Stimulated activated CD8-positive, alpha-beta memory T cell treated with anti-CD3 and anti-CD28 coated beads, Interleukin-12 subunit alpha, Interleukin-12 subunit beta, amount 100 ng/mL, for 24 hours (primary cell): ENCODE results near the gene CTCF.
"Not testable (repeated sequence)": the region's sequence is repeated elsewhere in the genome, so short reads cannot be mapped to it uniquely, and the experiment has no call there.

Experiments
- DNase-seq: peaks from one replicate; pipeline ENCODE4 v3.0.0-alpha.2; 2020; ENCODE audit errors: extremely low read depth

Gene CTCF

DNA sequence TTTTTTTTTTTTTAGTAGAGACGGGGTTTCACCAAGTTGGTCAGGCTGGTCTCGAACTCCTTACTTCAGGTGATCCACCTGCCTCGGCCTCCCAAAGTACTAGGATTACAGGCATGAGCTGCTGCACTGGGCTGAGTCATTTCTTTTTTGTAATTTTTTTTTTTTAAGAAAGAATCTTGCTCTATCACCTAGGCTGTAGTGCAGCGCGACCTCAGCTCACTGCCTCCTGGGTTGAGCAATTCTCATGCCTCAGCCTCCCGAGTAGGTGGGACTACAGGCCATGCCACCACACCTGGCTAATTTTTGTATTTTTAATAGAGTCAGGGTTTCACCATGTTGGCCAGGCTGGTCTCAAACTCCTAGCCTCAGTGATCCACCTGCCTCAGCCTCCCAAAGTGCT, 28.3 kb upstream of the CTCF start:
- not testable (repeated sequence) for DNase-seq

DNA sequence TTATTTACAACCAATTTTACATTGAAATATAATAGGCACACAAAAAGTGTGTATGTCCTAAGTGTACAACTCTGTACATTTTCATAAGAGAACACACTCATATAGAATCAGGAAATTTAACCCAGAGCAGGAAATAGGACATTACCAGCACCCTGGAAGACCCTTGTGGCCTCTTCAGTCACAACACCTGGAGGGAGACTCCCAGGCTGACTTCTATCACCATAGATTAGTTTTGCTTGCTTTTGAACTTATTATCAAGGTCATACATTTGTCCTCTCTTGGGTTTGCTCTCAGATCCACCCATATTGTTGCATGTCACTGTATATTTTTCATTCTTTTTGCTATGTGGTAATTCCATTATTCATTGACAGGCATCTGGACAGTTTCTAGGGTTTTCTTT, 27.9 kb upstream of the CTCF start:
- DNase-seq: no peak

DNA sequence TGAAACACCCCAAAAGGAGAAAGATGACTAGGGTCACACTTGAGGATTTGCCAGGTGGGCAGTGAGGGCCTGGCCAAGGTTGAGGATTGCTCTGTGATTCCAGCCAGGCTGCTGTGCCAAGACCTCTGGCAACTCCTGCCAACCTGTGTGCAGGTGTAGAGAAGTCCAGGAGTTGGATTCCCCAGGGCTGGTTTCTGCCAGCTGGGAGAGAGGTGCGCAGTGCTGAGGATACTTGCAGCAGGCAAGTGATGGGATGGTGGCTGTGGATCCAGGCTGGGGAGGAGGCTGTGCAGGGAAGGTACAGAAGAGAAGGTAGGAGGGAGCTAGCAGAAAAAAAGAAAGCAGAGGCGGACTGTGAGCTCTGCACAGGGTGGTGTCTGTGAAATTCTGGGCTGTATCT, 27.1 kb upstream of the CTCF start:
- DNase-seq: no peak

DNA sequence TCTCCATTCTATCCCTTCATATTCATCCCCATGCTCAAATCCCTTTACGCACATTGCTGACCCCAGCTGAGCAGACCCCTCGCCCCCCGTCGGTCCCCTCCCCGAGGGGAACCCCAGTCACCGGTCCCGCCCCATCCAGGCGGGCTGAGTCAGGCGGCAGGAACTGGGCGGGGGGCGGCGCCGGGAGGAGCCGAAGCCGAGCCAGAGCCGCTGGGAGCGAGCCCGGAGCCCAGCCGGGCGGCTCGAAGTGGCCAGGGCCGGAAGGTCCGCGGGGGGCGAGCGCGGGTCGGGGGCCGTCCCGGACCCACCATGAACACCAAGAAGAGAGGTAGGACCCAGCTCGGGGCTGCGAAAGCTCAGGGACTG, 25.1 kb upstream of the CTCF start:
- DNase-seq: no peak

DNA sequence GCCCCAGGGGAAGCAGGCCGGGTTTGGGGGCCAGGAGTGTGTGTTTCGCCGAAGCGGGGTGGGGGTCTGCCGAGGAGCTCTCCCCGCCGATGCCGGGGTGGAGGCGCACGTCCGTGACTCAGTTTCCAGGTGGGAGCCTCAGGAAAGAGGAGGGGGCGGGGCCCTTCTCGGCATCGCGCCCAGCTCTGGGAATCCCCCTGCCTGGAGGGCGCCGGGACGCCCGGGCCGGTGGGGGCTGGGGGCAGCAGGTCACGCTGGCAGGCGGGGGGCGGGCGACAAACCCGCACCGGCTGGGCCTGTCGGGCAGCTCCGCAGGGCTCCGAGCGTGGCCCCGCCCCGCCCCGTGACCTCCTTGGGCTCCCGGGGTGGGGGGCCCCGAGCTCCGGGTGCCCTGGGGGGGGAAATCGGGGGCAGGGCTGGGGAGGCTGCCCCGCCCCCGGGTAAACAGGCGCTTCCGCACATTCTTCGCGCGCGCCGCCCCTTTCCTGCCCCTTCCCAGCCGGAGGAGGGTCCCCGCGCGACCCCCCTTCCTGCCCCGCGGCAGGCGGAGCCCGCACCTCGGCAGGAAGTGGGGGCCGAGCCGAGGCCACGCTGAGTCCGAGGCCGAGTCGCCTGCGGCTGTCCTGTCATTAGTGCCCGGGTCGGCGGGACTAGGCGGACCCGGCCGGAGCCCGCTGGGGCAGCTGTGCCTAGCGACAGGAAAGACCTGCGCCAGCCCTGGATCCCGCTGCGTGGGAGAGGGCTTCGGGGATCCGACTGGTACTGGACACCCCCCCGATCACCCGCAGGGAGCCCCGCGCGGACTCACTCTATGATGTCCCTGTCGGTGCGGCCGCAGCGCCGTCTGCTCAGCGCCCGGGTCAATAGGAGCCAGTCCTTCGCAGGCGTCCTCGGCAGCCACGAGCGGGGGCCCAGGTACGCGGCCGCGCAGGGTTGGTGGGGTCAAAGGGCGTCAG, 24.4 kb upstream of the CTCF start:
- DNase-seq: no peak

DNA sequence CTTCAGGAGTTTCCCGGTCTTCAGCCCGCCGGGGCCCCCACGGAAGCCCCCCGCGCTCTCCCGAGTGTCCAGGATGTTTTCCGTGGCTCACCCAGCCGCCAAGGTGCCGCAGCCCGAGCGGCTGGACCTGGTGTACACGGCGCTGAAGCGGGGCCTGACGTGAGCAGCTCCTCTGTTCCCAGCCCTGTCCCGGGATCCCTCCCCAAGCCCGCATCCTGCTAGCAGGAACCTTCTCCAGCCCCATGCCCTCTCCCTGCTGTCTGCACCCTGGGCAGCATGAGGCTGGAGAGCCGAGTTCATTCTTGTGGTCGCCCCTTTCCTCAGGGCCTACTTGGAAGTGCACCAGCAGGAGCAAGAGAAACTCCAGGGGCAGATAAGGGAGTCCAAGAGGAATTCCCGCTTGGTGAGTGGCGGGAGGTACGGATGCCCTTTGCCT, 23.6 kb upstream of the CTCF start:
- no peak for DNase-seq

DNA sequence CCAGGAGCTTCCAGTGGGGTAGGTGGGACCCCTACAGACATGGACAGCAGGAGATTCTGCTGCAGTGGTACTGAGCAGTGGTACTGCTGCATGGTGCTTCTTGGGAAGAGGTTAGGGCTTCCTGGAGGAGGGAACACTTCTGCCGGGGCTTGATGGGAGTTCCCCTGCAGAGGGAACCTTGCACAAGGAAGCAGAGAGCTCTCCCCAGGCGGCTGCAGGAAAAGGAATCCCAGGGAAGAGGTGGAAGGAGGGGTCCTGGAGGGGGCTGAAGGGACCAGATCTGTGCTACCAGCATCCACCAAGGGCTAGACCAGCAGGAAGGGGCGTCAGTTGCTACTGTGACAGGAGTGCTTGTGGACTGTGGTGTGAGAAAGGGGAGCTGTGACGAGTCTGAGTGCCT, 23.1 kb upstream of the CTCF start:
- DNase-seq: no peak

DNA sequence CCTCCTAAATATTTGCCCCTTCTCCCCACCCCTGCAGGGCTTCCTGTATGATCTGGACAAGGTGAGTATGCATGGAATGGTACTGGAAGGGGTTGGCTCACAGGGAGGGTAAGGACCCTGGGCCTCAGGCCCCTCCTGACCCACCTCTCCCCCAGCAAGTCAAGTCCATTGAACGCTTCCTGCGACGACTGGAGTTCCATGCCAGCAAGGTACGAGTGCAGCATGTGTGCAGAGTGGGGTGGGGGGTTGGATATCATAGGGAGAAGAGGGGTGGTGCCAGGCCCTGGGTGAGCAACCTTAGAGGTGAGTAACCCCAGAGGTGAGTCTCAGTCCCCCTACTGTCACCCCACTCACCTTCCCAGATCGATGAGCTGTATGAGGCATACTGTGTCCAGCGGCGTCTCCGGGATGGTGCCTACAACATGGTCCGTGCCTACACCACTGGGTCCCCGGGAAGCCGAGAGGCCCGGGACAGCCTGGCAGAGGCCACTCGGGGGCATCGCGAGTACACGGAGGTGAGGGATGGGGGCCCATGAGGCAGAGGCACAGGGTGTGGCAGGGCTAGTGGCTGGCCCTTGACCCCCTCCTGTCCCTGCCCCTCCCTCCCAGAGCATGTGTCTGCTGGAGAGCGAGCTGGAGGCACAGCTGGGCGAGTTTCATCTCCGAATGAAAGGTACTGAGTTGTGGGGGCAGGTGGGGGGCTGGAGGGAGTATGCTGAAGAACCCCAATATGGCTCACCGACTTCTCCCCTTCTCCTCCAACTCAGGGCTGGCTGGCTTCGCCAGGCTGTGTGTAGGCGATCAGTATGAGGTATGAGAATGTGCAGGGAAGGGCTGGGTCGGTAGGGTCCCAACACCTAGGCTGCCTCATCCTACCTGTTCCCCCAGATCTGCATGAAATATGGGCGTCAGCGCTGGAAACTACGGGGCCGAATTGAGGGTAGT, 22.4 kb upstream of the CTCF start:
- DNase-seq: no peak

DNA sequence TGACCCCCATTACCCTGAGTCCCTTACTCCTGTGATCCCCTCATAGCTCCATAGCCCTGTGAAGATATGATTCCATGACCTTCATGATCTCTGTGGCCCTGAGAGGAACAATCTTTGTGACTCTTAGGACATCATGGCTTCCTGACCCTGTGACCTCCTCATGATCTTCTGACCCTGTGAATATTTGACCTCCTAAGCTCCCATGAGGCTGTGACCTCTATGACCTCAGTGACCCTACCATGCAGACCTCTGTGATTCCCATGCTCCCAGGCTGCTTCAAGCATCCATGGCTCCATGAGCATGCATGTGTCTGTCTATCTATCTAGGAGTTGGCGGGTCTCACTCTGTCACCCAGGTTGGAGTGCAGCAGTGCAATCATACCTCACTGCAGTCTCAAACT, 21.6 kb upstream of the CTCF start:
- no peak for DNase-seq

DNA sequence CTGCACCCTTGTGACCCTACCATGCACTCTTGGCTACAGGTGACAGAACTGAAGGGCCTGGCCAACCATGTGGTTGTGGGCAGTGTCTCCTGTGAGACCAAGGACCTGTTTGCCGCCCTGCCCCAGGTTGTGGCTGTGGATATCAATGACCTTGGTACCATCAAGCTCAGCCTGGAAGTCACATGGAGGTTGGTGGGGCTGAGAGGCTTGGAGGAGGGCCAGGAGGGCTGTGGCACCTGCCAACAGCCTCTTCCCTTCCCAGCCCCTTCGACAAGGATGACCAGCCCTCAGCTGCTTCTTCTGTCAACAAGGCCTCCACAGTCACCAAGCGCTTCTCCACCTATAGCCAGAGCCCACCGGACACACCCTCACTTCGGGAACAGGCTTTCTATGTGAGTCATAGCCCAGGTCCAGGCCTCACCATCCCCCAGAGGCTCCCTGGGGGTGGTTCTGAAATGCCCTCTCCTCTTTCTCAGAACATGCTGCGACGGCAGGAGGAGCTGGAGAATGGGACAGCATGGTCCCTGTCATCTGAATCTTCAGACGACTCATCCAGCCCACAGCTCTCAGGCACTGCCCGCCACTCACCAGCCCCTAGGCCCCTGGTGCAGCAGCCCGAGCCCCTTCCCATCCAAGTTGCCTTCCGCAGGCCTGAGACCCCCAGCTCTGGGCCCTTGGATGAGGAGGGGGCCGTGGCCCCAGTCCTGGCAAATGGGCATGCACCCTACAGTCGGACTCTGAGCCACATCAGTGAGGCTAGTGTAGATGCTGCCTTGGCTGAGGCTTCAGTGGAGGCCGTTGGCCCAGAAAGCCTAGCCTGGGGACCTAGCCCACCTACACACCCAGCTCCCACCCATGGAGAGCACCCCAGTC, 20.7 kb upstream of the CTCF start:
- no peak for DNase-seq

DNA sequence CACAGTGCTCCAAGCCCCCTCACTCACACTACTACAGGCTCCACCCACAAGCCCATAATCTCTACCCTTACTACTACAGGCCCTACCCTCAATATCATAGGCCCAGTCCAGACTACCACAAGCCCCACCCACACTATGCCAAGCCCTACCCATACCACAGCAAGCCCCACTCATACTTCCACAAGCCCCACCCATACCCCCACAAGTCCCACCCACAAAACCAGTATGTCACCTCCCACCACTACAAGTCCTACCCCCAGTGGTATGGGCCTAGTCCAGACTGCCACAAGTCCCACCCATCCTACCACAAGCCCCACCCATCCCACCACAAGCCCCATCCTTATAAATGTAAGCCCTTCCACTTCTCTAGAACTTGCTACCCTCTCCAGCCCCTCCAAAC, 19.9 kb upstream of the CTCF start:
- peak; percentile 44 for DNase-seq

DNA sequence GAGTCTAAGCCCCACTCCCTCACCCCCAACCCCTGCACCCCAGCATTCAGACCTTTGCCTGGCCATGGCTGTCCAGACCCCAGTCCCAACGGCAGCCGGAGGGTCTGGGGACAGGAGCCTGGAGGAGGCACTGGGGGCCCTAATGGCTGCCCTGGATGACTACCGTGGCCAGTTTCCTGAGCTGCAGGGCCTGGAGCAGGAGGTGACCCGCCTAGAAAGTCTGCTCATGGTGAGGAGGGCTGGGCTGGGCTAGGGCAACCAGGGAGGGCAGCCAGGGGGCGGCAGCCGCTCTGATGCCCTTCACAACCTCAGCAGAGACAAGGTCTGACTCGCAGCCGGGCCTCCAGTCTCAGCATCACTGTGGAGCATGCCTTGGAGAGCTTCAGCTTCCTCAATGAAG, 19.3 kb upstream of the CTCF start:
- no peak for DNase-seq

DNA sequence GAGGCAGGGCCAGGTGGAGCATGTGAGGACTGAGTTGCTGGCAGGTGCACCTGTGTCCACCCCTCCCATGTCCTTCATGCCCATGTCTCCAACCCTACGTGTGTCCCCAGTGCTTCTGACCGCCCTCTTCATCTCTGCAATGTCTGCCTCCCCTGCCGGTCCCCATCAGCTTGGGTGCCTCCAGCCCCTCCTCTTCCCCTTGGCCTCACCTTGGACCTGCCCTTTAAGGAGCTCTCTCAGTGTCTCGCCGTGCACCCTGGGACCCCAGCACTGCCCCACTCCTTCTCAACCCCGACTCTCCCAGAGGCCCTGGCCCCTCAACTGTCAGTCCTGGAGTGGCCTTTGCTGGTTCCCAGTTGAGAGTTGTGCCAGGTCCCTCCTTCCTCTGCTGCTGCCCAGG, 18.7 kb upstream of the CTCF start:
- DNase-seq: no peak

DNA sequence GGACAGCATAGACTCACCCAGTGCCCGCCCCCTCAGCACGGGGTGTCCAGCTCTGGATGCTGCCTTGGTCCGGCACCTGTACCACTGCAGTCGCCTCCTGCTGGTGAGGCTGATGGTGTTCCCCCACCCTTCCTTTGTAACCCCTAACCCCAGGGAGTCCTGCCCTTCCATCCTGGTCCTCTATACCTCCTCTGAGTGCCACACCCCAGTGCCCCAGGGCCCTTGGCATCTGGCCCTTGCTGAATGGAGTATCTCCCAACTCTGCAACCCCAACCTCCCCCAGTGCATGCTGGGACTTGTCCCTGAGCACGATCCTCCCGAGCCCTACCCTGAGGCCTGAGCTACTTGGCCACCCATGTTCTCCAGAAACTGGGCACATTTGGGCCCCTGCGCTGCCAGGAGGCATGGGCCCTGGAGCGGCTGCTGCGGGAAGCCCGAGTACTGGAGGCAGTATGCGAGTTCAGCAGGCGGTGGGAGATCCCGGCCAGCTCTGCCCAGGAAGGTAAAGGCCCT, 17.9 kb upstream of the CTCF start:
- DNase-seq: no peak

DNA sequence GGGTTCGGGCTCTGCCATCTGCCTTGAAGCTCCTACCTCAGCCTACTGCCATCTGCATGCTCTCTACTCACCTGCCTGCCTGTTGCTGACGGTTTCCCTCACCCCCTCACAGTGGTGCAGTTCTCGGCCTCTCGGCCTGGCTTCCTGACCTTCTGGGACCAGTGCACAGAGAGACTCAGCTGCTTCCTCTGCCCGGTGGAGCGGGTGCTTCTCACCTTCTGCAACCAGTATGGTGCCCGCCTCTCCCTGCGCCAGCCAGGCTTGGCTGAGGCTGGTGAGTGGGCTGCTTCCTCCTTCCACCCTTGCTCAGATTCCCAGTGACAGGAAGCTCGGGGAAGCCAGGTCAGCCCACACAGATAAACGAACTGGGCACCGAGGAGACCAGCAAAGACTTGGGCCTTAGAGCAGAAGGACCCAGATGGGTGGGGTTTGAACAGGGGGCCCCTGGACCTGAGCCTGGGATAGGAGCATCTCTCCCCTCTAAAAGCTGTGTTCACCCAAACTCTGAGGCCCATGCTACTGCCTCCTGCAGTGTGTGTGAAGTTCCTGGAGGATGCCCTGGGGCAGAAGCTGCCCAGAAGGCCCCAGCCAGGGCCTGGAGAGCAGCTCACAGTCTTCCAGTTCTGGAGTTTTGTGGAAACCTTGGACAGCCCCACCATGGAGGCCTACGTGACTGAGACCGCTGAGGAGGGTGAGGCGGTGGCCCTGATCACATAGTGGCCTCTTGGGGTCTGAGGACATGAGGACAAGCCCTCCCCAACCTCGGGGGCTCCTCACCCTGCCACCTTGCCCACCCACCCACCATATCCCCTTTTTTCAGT, 17.3 kb upstream of the CTCF start:
- DNase-seq: no peak

DNA sequence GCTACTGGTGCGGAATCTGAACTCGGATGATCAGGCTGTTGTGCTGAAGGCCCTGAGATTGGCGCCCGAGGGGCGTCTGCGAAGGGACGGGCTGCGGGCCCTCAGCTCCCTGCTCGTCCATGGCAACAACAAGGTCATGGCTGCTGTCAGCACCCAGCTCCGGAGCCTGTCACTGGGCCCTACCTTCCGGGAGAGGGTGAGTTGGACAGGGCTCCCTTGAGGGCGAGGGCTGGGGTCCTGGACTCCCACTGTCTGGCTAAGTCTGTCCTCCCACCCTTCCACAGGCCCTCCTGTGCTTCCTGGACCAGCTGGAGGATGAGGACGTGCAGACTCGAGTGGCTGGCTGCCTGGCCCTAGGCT, 16.7 kb upstream of the CTCF start:
- DNase-seq: no peak

DNA sequence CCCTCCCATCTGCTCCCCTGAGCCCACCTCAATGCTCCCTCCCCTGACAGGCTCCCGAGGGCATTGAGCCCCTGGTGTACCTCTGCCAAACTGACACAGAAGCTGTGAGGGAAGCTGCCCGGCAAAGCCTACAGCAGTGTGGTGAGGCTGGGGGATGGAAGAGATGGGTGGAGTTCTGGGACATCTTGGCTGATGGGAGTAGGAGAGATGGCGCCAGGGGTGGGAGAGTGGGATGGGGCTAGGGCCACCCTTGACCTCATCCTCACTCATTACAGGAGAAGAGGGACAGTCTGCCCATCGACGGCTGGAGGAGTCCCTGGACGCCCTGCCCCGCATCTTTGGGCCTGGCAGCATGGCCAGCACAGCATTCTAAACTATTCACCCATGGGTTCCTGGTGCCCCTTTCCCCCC, 16.2 kb upstream of the CTCF start:
- DNase-seq: no peak

DNA sequence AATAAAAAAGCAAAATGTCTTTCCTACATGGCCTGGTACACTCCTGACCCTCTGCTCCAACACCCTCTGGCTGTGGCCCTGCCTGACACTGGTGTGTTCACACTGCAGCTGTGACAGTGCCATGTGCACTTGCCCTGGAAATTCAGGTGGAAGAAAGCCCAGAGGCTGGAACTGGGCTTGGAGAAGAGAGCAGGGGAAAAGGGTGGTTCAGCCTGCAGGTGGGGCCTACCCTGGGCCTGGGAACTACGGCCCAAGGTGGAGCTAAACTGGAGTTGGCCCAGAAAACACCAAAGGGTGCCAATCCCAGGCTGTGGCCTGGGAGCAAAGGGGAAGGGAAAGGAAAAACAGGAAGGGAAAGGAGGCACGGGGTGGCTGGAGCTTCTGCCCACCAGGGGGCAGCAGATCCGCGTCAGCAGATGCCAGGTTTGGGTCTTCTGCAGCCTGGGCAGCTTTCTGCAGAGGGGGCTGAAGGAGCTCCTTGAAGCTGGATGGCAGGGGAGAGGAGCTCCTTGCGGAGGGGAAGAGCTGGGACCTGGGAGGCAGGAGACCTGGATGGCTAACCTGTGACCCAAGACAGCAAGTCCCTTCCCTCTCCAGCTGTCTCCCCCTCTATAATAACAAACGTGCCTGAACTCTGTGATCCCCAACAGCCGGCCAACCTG, 15.4 kb upstream of the CTCF start:
- no peak for DNase-seq

DNA sequence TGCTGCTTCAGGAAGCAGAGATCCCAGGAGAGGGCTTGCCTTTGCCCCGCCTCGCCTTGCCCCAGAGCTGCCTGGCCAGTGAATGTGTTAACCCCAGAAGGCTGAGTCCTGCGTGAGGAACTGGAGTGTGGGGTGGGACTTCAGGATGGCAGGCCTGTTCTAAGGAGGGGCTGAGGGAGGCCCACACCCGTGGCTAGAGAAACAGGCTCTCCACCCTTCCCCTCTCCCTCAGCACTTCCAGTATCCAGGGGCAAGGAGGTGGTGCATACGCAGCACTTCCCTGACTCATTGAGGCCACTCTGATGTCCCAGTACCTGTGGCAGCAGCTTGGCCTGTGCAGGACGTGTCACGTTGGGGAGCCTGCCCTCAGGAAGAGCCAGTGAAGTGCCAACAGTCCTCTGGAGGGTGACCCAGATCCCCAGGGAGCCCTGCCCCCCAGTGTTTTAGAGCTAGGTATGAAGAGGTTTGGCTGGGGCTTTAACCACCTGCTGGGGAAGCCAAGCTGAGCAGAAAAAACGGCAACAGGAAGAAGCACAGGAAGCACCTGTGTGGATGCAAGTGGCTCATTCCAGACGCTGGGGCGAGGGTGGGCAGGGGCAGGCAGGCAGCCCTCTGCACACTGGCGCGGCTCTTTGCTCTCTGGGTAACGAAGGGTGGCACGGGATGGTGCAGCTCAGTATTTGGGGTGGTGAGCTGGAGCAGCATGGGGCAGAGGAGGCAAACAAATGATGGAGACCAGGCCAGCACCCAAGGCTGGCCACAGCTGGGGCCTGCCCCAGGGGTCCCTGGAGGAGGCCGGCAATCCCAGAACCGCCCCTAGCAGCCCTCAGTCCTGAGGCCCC, 14.7 kb upstream of the CTCF start:
- DNase-seq: no peak
